GM12878 (cell line): ENCODE results near the gene SLC25A44.

ENCODE experiments used
- CBX5 ChIP-seq: sonication (generic); IDR thresholded peaks from 2 replicates; pipeline ENCODE4 v1.6.1; 2016; ENCODE audit warnings: low read depth, moderate library complexity, mild to moderate bottlenecking, inconsistent platforms
- EP300 ChIP-seq, 2 experiments: fragments of 150-350 bp in 1 of 2; IDR thresholded peaks; 2 replicates each; pipeline ENCODE4 v1.6.1; 2011 to 2012; ENCODE audit warnings: low read depth in 2 of 2, low read length in 2 of 2, borderline replicate concordance in 1 of 2, improper control_type of control experiment in 1 of 2, inconsistent platforms in 1 of 2; ENCODE audit not compliant: control insufficient read depth in 1 of 2
- FOXM1 ChIP-seq: IDR thresholded peaks from 2 replicates; pipeline ENCODE4 v1.6.1; 2012; ENCODE audit warnings: low read depth, mild to moderate bottlenecking, inconsistent platforms, low read length, moderate library complexity
- NFYB ChIP-seq: IDR thresholded peaks from 2 replicates; pipeline ENCODE4 v1.6.1; 2011; ENCODE audit warnings: low read depth, mild to moderate bottlenecking, low read length, improper control_type of control experiment, moderate library complexity; ENCODE audit not compliant: insufficient read depth
- POLR2A ChIP-seq: IDR thresholded peaks from 2 replicates; pipeline ENCODE4 v1.6.1; 2011; ENCODE audit warnings: low read depth, mild to moderate bottlenecking, low read length
- POLR2AphosphoS5 ChIP-seq: IDR thresholded peaks from 2 replicates; pipeline ENCODE4 v1.6.1; 2011; ENCODE audit warnings: mild to moderate bottlenecking, low read length, inconsistent platforms
- SRF ChIP-seq, 2 experiments: IDR thresholded peaks; 2 replicates each; pipeline ENCODE4 v1.6.1; 2011; ENCODE audit warnings: low read depth in 2 of 2, low read length in 2 of 2, mild to moderate bottlenecking in 1 of 2, moderate library complexity in 1 of 2
- STAT3 ChIP-seq: IDR thresholded peaks from 2 replicates; pipeline ENCODE4 v1.6.1; 2011; ENCODE audit warnings: low read depth, low read length, improper control_type of control experiment
- USF2 ChIP-seq: IDR thresholded peaks from 2 replicates; pipeline ENCODE4 v1.6.1; 2011; ENCODE audit warnings: low read depth, low read length, improper control_type of control experiment, borderline replicate concordance
- TF ChIP-seq, protein P1 (sequence below), 3 experiments: IDR thresholded peaks in 2 of 3; conservative IDR thresholded peaks in 1 of 3; 2 replicates each; pipeline ENCODE4 v1.5.1; 2011; ENCODE audit warnings: low read depth in 3 of 3, low read length in 3 of 3, mild to moderate bottlenecking in 3 of 3, control low read depth in 2 of 3, moderate library complexity in 2 of 3, inconsistent platforms in 1 of 3, mixed read lengths in 1 of 3; ENCODE audit not compliant: control insufficient read depth in 2 of 3, insufficient read depth in 1 of 3; ENCODE audit errors: extremely low read depth in 1 of 3

DNA sequence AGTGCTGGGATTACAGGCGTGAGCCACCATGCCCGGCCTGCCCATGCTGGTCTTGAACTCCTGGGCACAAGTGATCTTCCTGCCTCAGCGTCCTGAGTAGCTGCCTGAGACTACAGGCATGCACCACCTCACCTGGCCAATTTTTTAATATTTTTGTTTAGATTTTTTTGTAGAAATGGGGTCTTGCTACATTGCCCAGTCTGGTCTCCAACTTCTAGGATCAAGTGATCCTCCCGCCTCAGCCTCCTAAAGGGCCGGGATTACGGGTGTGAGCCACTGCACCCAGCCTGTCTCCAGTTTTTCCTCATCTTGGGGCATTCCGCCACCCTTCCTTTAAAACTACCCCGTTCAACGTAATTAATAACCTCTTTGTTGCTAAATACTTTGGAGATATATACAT is 26.3 kb downstream of the SLC25A44 start:
- TF ChIP-seq POLR2AphosphoS5 (no peak), CBX5 (no peak), USF2 (no peak), NFYB (no peak), POLR2A (no peak), EP300 (IDR thresholded peaks at IDR 0.05; ENCODE audit: borderline replicate concordance in 1 of 2, control insufficient read depth in 1 of 2, low read depth in 2 of 2, low read length in 2 of 2) (no peak), STAT3 (no peak), SRF (IDR thresholded peaks at IDR 0.05; ENCODE audit: low read depth in 2 of 2, low read length in 2 of 2) (no peak), FOXM1 (no peak)
- TF ChIP-seq, protein P1, sequence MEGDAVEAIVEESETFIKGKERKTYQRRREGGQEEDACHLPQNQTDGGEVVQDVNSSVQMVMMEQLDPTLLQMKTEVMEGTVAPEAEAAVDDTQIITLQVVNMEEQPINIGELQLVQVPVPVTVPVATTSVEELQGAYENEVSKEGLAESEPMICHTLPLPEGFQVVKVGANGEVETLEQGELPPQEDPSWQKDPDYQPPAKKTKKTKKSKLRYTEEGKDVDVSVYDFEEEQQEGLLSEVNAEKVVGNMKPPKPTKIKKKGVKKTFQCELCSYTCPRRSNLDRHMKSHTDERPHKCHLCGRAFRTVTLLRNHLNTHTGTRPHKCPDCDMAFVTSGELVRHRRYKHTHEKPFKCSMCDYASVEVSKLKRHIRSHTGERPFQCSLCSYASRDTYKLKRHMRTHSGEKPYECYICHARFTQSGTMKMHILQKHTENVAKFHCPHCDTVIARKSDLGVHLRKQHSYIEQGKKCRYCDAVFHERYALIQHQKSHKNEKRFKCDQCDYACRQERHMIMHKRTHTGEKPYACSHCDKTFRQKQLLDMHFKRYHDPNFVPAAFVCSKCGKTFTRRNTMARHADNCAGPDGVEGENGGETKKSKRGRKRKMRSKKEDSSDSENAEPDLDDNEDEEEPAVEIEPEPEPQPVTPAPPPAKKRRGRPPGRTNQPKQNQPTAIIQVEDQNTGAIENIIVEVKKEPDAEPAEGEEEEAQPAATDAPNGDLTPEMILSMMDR (IDR thresholded peaks at IDR 0.05 in 2 of 3, conservative IDR thresholded peaks at IDR 0.05 in 1 of 3; ENCODE audit: control insufficient read depth in 2 of 3, extremely low read depth in 1 of 3, insufficient read depth in 1 of 3, low read depth in 3 of 3, low read length in 3 of 3) = no peak
